Peyer's patch (tissue), 4 donors: ENCODE measurements around the gene SYNDIG1L.

Experiments used
- POLR2A ChIP-seq, 2 donors: fragments of 450-650 bp; IDR thresholded peaks; one replicate each; pipeline ENCODE4 v1.5.1; 2017; ENCODE audit warnings: antibody characterized with exemption in 2 of 2, mild to moderate bottlenecking in 2 of 2, moderate library complexity in 2 of 2
- TF ChIP-seq, protein P1 (sequence below), 6 experiments: fragments of 450-650 bp in 4 of 6; fragments of 200-600 bp in 2 of 6; sonication (generic) in 1 of 6; IDR thresholded peaks; one replicate each; pipeline ENCODE4 v1.5.1; 2017 to 2019; ENCODE audit warnings: antibody characterized with exemption in 6 of 6, mild to moderate bottlenecking in 3 of 6, moderate library complexity in 1 of 6

DNA sequence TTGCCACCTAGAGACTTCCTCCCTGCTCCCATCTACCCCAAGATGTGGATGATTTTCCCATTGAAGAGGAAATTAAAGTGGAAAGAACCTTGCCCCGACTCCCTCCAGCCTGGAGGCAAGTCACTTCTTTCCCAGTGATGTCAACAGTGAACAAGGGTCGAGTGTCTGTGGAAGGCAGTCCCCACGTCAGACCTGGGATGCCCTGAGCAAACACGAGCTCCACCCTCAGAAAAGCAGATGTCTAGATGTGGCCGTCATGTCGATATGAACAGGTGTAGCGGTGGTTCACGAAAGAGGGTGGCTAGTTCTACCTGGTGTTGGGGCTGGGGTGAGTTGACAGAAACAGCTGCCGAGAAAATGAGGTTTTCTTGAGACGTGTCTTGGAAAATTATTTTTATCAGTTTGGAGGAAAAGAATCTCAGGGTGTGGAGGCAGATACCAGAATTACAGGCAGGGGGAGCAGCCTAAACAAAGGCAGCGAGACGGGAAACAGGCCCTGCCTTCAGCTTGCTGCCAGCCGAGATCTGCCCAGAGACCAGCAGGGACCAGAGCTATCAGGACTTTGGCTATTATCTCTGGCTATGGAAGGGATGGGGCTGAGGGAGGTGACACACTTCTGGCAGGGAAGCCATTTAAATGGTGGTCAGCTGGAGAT, 25.9 kb downstream of the SYNDIG1L start:
- TF ChIP-seq, protein P1, sequence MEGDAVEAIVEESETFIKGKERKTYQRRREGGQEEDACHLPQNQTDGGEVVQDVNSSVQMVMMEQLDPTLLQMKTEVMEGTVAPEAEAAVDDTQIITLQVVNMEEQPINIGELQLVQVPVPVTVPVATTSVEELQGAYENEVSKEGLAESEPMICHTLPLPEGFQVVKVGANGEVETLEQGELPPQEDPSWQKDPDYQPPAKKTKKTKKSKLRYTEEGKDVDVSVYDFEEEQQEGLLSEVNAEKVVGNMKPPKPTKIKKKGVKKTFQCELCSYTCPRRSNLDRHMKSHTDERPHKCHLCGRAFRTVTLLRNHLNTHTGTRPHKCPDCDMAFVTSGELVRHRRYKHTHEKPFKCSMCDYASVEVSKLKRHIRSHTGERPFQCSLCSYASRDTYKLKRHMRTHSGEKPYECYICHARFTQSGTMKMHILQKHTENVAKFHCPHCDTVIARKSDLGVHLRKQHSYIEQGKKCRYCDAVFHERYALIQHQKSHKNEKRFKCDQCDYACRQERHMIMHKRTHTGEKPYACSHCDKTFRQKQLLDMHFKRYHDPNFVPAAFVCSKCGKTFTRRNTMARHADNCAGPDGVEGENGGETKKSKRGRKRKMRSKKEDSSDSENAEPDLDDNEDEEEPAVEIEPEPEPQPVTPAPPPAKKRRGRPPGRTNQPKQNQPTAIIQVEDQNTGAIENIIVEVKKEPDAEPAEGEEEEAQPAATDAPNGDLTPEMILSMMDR (IDR thresholded peaks at IDR 0.05) = no peak
- TF ChIP-seq POLR2A (IDR thresholded peaks at IDR 0.05) = no peak
